HepG2 (cell line): Measurements from ENCODE around the gene MATR3. TPM values are rescaled to one million over a fixed set of nuclear protein-coding genes. Genes with fewer than 3 reads are reported as not detected.
A peak's percentile ranks its signal among the peaks of the same experiment; 100 is the strongest.

Experiments
- ATAC-seq: fragments of 200-7000 bp; cut with Tn5 transposase; 3 replicates; pipeline ENCODE4 v1.9.1; 2020; ENCODE audit warnings: mild to moderate bottlenecking, moderate library complexity
- Bru-seq: library from RNA; stranded (reverse); fragments of 400-500 nt; gene quantifications from one replicate; lab custom pipeline; 2021; lab: Mats Ljungman, UMichigan
- BruChase-seq, 2 experiments: library from RNA; stranded (reverse); fragments of 400-500 nt; gene quantifications; one replicate each; lab custom pipeline; 2021; lab: Mats Ljungman, UMichigan
- BruUV-seq: library from RNA; stranded (reverse); fragments of 400-500 nt; replicated peaks from 2 replicates; lab custom pipeline; 2021; lab: Mats Ljungman, UMichigan
- CTCF ChIA-PET: fragments of 300-600 bp; formaldehyde crosslinking; extraction: SDS; loops from one replicate; lab custom pipeline; 2021; ENCODE audit warnings: low total read pairs, inconsistent platforms, low intra/inter-chr PET ratio; lab: Yijun Ruan, JAX
- POLR2A ChIA-PET: fragments of 350-600 bp; sonication (Branson Sonifier 250); formaldehyde crosslinking; loops from one replicate; lab custom pipeline; 2020; ENCODE audit warnings: antibody characterized with exemption, inconsistent platforms; lab: Yijun Ruan, JAX
- DNase-seq: peaks from one replicate; pipeline ENCODE4 v3.0.0-alpha.2; 2015; ENCODE audit warnings: low spot score
- FAIRE-seq: peaks from 3 replicates; lab custom pipeline; 2011; peaks lifted over from hg19 to GRCh38; lab: Jason Lieb, UNC
- H2AFZ ChIP-seq: one replicate; pipeline ENCODE4 v1.6.1; 2011; ENCODE audit warnings: low read length, inconsistent platforms
- H3K27ac ChIP-seq: fragments of 300-600 bp; 3 replicates; pipeline ENCODE4 v1.8.0; 2011; ENCODE audit warnings: mixed run types, mild to moderate bottlenecking, mixed read lengths, low read length, inconsistent platforms; ENCODE audit not compliant: insufficient read depth; ENCODE audit errors: extremely low read length
- H3K27me3 ChIP-seq, 2 experiments: fragments of 200-600 bp in 1 of 2; 2 replicates in 1 of 2; 3 replicates in 1 of 2; pipeline versions ENCODE4 v1.6.0 to v1.8.0; 2011; ENCODE audit warnings: low read length in 2 of 2, mild to moderate bottlenecking in 2 of 2, moderate library complexity in 2 of 2, inconsistent platforms in 1 of 2; ENCODE audit not compliant: insufficient read depth in 2 of 2, control insufficient read depth in 1 of 2
- H3K36me3 ChIP-seq, 2 experiments: fragments of 200-600 bp in 1 of 2; replicated peaks in 1 of 2; 2 replicates in 1 of 2; 3 replicates in 1 of 2; pipeline versions ENCODE4 v1.5.1 to v1.8.0; 2011; ENCODE audit warnings: low read length in 2 of 2, inconsistent platforms in 1 of 2; ENCODE audit not compliant: insufficient read depth in 2 of 2, control insufficient read depth in 1 of 2
- H3K4me1 ChIP-seq: 2 replicates; pipeline ENCODE4 v1.5.1; 2012; ENCODE audit warnings: low read length, inconsistent platforms; ENCODE audit not compliant: insufficient read depth
- H3K4me2 ChIP-seq: 2 replicates; pipeline ENCODE4 v1.6.0; 2011; ENCODE audit warnings: low read depth, low read length, inconsistent platforms
- H3K4me3 ChIP-seq, 3 experiments: fragments of 200-600 bp in 1 of 3; sonication (generic), shearing (Covaris generic) in 1 of 3; replicated peaks in 1 of 3; 2 replicates each; pipeline ENCODE4 v1.5.1; 2011 to 2016; ENCODE audit warnings: low read length in 3 of 3, inconsistent platforms in 2 of 3, low read depth in 2 of 3, mild to moderate bottlenecking in 2 of 3, control low read depth in 1 of 3, mixed read lengths in 1 of 3; ENCODE audit not compliant: insufficient read depth in 1 of 3
- H3K79me2 ChIP-seq: one replicate; pipeline ENCODE4 v1.6.1; 2011; ENCODE audit warnings: low read length, inconsistent platforms; ENCODE audit not compliant: insufficient read depth
- H3K9ac ChIP-seq: 2 replicates; pipeline ENCODE4 v1.6.0; 2011; ENCODE audit warnings: mild to moderate bottlenecking, low read depth, low read length, inconsistent platforms; ENCODE audit not compliant: insufficient read depth
- H3K9me3 ChIP-seq: 2 replicates; pipeline ENCODE4 v1.5.1; 2012; ENCODE audit warnings: mild to moderate bottlenecking, low read length
- H4K20me1 ChIP-seq: 2 replicates; pipeline ENCODE4 v1.6.0; 2011; ENCODE audit warnings: inconsistent platforms, mild to moderate bottlenecking, low read length, moderate library complexity; ENCODE audit not compliant: insufficient read depth
- TBP ChIP-seq: sonication (generic); formaldehyde crosslinking; IDR thresholded peaks from 2 replicates; pipeline ENCODE4 v1.5.0; 2020; ENCODE audit warnings: missing genetic modification reagents
- ZNF766 ChIP-seq: sonication (generic); formaldehyde crosslinking; IDR thresholded peaks from 2 replicates; pipeline ENCODE4 v1.5.0; 2020; ENCODE audit warnings: missing genetic modification reagents, borderline replicate concordance
- ZNF816 ChIP-seq: sonication (generic); formaldehyde crosslinking; IDR thresholded peaks from 2 replicates; pipeline ENCODE4 v1.8.0; 2022; ENCODE audit warnings: missing genetic modification reagents, mild to moderate bottlenecking, borderline replicate concordance
- WGBS: methylation state at CpG from one replicate; pipeline ENCODE4 v1.1.6; 2017; ENCODE audit warnings: low lambda C conversion rate; 5-methylcytosine and 5-hydroxymethylcytosine counted together
- in situ Hi-C: cut with HindIII; loops from 2 replicates; pipeline ENCODE4 v1.10.0; 2017; ENCODE audit warnings: low pct_unique_long_range_greater_than_20kb; ENCODE audit not compliant: extremely low pct_ligation_motif_present
- intact Hi-C: fragments of 100-400 bp; cut with micrococcal nuclease; formaldehyde crosslinking; loops from one replicate; pipeline ENCODE4 v1.10.0; 2022; ENCODE audit not compliant: unreplicated experiment
- long read RNA-seq, 2 experiments: library from RNA in 1 of 2; library from polyadenylated mRNA in 1 of 2; stranded (forward) in 1 of 2; unstranded in 1 of 2; transcript quantifications; one replicate each; pipeline ENCODE4 v2.0.0, GENCODE V29; 2019 to 2022
- polyA minus RNA-seq, 3 experiments: library from RNA; depleted of rRNA, polyadenylated mRNA; stranded (reverse); fragments of >200 nt; gene quantifications; 2 replicates each; pipeline ENCODE4 v1.2.3, GENCODE V29; 2011; ENCODE audit warnings: low replicate concordance in 1 of 3
- polyA plus RNA-seq, 8 experiments: library from polyadenylated mRNA; depleted of rRNA in 3 of 8; stranded (reverse) in 7 of 8; unstranded in 1 of 8; fragments of >200 nt; fragmentation: Illumina TruSeq in 4 of 8; extraction: Trizol in 4 of 8; gene quantifications; 2 replicates each; pipeline versions ENCODE4 v1.2.1 to v1.2.3, GENCODE V29; 2011 to 2016; ENCODE audit warnings: low read depth in 4 of 8, missing spikeins in 1 of 8, mixed read lengths in 1 of 8; ENCODE audit not compliant: insufficient read depth in 1 of 8
- total RNA-seq, 5 experiments: library from RNA; depleted of rRNA; stranded (reverse); fragments of >200 nt; fragmentation: Illumina TruSeq; extraction: Trizol; gene quantifications; 2 replicates each; pipeline ENCODE4 v1.2.3, GENCODE V29; 2016; ENCODE audit warnings: low read depth in 1 of 5
- TF ChIP-seq, protein P1 (sequence below): sonication (generic); formaldehyde crosslinking; IDR thresholded peaks from 2 replicates; pipeline ENCODE4 v1.4.0; 2020; ENCODE audit warnings: low read depth, mild to moderate bottlenecking, missing genetic modification reagents
- TF ChIP-seq, protein P2 (sequence below): sonication (generic); formaldehyde crosslinking; IDR thresholded peaks from 2 replicates; pipeline ENCODE4 v1.9.0; 2021; ENCODE audit warnings: missing genetic modification reagents, mild to moderate bottlenecking, borderline replicate concordance
- TF ChIP-seq, protein P3 (sequence below): sonication (generic); formaldehyde crosslinking; IDR thresholded peaks from 2 replicates; pipeline ENCODE4 v1.5.1; 2020; ENCODE audit warnings: mild to moderate bottlenecking, missing genetic modification reagents

MATR3 gene, protein sequence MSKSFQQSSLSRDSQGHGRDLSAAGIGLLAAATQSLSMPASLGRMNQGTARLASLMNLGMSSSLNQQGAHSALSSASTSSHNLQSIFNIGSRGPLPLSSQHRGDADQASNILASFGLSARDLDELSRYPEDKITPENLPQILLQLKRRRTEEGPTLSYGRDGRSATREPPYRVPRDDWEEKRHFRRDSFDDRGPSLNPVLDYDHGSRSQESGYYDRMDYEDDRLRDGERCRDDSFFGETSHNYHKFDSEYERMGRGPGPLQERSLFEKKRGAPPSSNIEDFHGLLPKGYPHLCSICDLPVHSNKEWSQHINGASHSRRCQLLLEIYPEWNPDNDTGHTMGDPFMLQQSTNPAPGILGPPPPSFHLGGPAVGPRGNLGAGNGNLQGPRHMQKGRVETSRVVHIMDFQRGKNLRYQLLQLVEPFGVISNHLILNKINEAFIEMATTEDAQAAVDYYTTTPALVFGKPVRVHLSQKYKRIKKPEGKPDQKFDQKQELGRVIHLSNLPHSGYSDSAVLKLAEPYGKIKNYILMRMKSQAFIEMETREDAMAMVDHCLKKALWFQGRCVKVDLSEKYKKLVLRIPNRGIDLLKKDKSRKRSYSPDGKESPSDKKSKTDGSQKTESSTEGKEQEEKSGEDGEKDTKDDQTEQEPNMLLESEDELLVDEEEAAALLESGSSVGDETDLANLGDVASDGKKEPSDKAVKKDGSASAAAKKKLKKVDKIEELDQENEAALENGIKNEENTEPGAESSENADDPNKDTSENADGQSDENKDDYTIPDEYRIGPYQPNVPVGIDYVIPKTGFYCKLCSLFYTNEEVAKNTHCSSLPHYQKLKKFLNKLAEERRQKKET
- total RNA-seq (2016; rRNA removed; fragmentation: Illumina TruSeq; extraction: Trizol) (341 and 484 TPM in 2 replicates), polyA plus RNA-seq (2011; rRNA removed) (84.6 and 94.2 TPM in 2 replicates), polyA minus RNA-seq (2011; rRNA and poly(A)+ RNA removed; ENCODE audit: low replicate concordance) (165 and 278 TPM in 2 replicates), Bru-seq, nascent RNA (percentile 96 among the genes with signal in this experiment), BruChase-seq, experiment 1, labeled RNA remaining after a 6-hour chase (percentile 98 among the genes with signal in this experiment), BruChase-seq, experiment 2, labeled RNA remaining after a 2-hour chase (percentile 98 among the genes with signal in this experiment)
- total RNA-seq (2016; cell fraction: cytosol; rRNA removed; fragmentation: Illumina TruSeq; extraction: Trizol; ENCODE audit: low read depth), result 17.2 and 21.9 TPM in 2 replicates
- total RNA-seq (2016; cell fraction: insoluble cytoplasmic fraction; rRNA removed; fragmentation: Illumina TruSeq; extraction: Trizol), result 343 and 482 TPM in 2 replicates
- 53.9 and 61.4 TPM in 2 replicates for total RNA-seq (2016; cell fraction: membrane; rRNA removed; fragmentation: Illumina TruSeq; extraction: Trizol)
- 279 and 286 TPM in 2 replicates for total RNA-seq (2016; cell fraction: nucleus; rRNA removed; fragmentation: Illumina TruSeq; extraction: Trizol)
- 43.6 and 60.1 TPM in 2 replicates for polyA plus RNA-seq (2011; cell fraction: cytosol; rRNA removed)
- polyA plus RNA-seq (2011; cell fraction: nucleus; rRNA removed), result 57.4 and 62.8 TPM in 2 replicates
- 171 and 221 TPM in 2 replicates for polyA plus RNA-seq (2012)
- 12.4 and 12.5 TPM in 2 replicates for polyA plus RNA-seq (2016; cell fraction: cytosol; fragmentation: Illumina TruSeq; extraction: Trizol; ENCODE audit: low read depth)
- 426 and 447 TPM in 2 replicates for polyA plus RNA-seq (2016; cell fraction: insoluble cytoplasmic fraction; fragmentation: Illumina TruSeq; extraction: Trizol; ENCODE audit: low read depth)
- polyA plus RNA-seq (2016; cell fraction: membrane; fragmentation: Illumina TruSeq; extraction: Trizol; ENCODE audit: low read depth), result 40.1 and 45.7 TPM in 2 replicates
- polyA plus RNA-seq (2016; cell fraction: nucleus; fragmentation: Illumina TruSeq; extraction: Trizol; ENCODE audit: insufficient read depth, low read depth), result 274 and 295 TPM in 2 replicates
- 117 and 119 TPM in 2 replicates for polyA minus RNA-seq (2011; cell fraction: cytosol; rRNA and poly(A)+ RNA removed)
- polyA minus RNA-seq (2011; cell fraction: nucleus; rRNA and poly(A)+ RNA removed), result 253 and 268 TPM in 2 replicates
- long read RNA-seq, experiment 1, full-length matches to known transcripts, result 54 of 119 reads
- long read RNA-seq, experiment 1, partial matches to known transcripts, result 43 of 119 reads
- long read RNA-seq, experiment 1, other reads (novel, unspliced or antisense), result 22 of 119 reads
- long read RNA-seq, experiment 2, full-length matches to known transcripts, result 9 of 130 reads
- long read RNA-seq, experiment 2, partial matches to known transcripts, result 64 of 130 reads
- long read RNA-seq, experiment 2, other reads (novel, unspliced or antisense), result 57 of 130 reads

DNA sequence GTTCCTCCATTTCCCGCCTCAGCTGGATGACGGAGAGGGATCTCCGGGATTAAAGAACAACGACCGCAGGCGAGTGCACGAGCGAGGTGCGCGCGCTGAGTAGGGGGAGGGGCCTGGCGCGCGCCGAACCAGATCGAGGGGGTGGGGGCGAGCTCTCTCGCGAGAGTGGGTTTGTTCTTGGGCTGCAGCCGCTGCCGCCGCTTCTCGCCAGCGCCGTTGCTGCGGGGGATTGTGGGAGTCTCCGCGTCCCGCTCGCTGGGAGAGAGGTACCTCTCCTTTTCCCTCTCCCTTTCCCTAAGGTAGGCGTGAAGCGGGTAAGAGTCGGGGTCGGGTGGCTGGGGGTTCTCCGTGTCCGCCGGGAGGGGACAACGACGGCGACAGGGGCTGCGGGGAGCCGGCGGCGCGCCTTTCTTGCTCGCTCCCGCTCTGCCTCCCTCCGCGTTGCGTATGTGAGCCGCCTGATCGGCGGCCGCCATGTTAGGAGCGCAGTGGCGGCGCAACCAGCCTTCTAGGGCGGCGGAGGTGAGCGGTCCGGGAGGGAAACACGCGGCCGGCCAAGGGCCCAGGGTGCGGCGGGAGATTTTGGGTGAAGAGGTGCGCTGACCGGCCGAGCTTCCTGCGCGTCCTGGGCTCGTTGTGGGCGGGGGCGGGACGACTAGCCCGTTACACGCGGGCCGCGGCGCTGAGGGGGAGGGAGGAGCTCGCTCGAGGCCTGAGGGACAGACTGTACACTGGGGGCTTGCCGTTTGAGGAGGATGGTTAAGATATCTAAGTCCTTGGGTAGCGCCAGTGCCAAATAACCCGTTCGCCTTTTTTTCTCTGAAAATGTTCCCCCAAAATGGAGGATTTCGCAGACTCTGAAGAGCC, at the start of gene MATR3:
TSS of gene MATR3 (plus strand) at position 234 of the 867 bp plus-strand sequence. CDS start 13,676 bp downstream, outside the sequence.
- intact Hi-C loops, result no loop called here
- TF ChIP-seq ZNF766 (CRISPR knock-in tag), result 0 out of 2 replicates have a peak, but pooled peaks have one; percentile 63
- no peak; the same call in 1 of the 2 replicates for TF ChIP-seq ZNF816 (CRISPR knock-in tag)
- no peak for TF ChIP-seq TBP (CRISPR knock-in tag)
- TF ChIP-seq, protein P1, sequence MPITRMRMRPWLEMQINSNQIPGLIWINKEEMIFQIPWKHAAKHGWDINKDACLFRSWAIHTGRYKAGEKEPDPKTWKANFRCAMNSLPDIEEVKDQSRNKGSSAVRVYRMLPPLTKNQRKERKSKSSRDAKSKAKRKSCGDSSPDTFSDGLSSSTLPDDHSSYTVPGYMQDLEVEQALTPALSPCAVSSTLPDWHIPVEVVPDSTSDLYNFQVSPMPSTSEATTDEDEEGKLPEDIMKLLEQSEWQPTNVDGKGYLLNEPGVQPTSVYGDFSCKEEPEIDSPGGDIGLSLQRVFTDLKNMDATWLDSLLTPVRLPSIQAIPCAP (CRISPR knock-in tag), result 0 out of 2 replicates have a peak, but pooled peaks have one; percentile 62
- TF ChIP-seq, protein P2, sequence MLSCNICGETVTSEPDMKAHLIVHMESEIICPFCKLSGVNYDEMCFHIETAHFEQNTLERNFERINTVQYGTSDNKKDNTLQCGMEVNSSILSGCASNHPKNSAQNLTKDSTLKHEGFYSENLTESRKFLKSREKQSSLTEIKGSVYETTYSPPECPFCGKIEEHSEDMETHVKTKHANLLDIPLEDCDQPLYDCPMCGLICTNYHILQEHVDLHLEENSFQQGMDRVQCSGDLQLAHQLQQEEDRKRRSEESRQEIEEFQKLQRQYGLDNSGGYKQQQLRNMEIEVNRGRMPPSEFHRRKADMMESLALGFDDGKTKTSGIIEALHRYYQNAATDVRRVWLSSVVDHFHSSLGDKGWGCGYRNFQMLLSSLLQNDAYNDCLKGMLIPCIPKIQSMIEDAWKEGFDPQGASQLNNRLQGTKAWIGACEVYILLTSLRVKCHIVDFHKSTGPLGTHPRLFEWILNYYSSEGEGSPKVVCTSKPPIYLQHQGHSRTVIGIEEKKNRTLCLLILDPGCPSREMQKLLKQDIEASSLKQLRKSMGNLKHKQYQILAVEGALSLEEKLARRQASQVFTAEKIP (CRISPR knock-in tag), result no peak
- TF ChIP-seq, protein P3, sequence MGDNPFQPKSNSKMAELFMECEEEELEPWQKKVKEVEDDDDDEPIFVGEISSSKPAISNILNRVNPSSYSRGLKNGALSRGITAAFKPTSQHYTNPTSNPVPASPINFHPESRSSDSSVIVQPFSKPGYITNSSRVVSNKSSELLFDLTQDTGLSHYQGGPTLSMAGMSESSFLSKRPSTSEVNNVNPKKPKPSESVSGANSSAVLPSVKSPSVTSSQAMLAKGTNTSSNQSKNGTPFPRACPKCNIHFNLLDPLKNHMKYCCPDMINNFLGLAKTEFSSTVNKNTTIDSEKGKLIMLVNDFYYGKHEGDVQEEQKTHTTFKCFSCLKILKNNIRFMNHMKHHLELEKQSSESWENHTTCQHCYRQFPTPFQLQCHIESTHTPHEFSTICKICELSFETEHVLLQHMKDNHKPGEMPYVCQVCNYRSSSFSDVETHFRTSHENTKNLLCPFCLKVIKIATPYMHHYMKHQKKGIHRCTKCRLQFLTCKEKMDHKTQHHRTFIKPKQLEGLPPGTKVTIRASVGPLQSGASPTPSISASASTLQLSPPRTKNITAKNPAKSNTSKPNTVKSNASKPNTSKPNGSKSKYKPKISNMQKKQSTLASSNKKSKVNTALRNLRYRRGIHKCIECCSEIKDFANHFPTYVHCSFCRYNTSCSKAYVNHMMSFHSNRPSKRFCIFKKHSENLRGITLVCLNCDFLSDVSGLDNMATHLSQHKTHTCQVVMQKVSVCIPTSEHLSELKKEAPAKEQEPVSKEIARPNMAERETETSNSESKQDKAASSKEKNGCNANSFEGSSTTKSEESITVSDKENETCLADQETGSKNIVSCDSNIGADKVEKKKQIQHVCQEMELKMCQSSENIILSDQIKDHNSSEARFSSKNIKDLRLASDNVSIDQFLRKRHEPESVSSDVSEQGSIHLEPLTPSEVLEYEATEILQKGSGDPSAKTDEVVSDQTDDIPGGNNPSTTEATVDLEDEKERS (CRISPR knock-in tag), result no peak; the same call in 1 of the 2 replicates

More for the DNA sequence above, at the start of gene MATR3:
- H3K79me2 ChIP-seq, result peaks cover 56% of the 10 kb centered on the region
- peak; percentile 89 for DNase-seq
- peak within 1 kb of the TSS; percentile 99 for H3K9ac ChIP-seq
- POLR2A ChIA-PET, result interaction anchor here (0.6 to 2.6 kb wide), 21 partner anchors 8 to 718 kb away, joined by 3 to 51 read pairs (median 5); partner anchors contain the start of genes DNAJC18, HSPA9, PAIP2 and UBE2D2
- peaks cover 33% of the 10 kb centered on the region for H3K4me1 ChIP-seq
- BruUV-seq, result TSS peak; percentile 90
- in situ Hi-C loops, result no loop called here
- peaks cover 44% of the 10 kb centered on the region for H4K20me1 ChIP-seq
- no peaks in the 10 kb centered on the region; a peak in 1 of 5 replicates for H3K27me3 ChIP-seq
- CTCF ChIA-PET, result no interaction called here
- peak within 1 kb of the TSS; percentile 97 for H3K27ac ChIP-seq
- FAIRE-seq, result no peak
- peak within 1 kb of the TSS; percentile 93 for H3K4me2 ChIP-seq
- no peaks in the 10 kb centered on the region for H3K9me3 ChIP-seq
- WGBS, result 2% methylated on average over 34 of the region's 88 CpGs
- no peaks in the 10 kb centered on the region for H3K36me3 ChIP-seq
- H2AFZ ChIP-seq, result no peak within 1 kb of the TSS
- H3K4me3 ChIP-seq, result peak within 1 kb of the TSS; percentile 92 to 99 (median 97)
- ATAC-seq, result peak; percentile 86
